Esophagus squamous epithelium (tissue), 5 donors: ENCODE results near the gene ATF1. TPM values are rescaled to one million over a fixed set of nuclear protein-coding genes. Genes with fewer than 3 reads are reported as not detected.

Experiments
- DNase-seq: peaks from one replicate; lab custom pipeline; 2025; lab: John Stamatoyannopoulos, UW
- H3K27ac ChIP-seq, 4 donors: fragments of 200-600 bp; sonication (generic); one replicate each; pipeline ENCODE4 v1.5.1; 2016 to 2019; ENCODE audit warnings: mild to moderate bottlenecking in 1 of 4
- H3K27me3 ChIP-seq, 4 donors: fragments of 200-600 bp; sonication (generic); 1 replicate in 3 of 4; 2 replicates in 1 of 4; pipeline versions ENCODE4 v1.5.1 to v1.6.0; 2017 to 2021; ENCODE audit warnings: antibody characterized with exemption in 1 of 4
- H3K36me3 ChIP-seq, 3 donors: fragments of 200-600 bp; sonication (generic); one replicate each; pipeline ENCODE4 v1.5.1; 2016 to 2019
- H3K4me1 ChIP-seq, 3 donors: fragments of 200-600 bp; sonication (generic); one replicate each; pipeline ENCODE4 v1.5.1; 2017 to 2019
- H3K4me3 ChIP-seq, 4 donors: fragments of 200-600 bp; sonication (generic); 1 replicate in 3 of 4; 2 replicates in 1 of 4; pipeline ENCODE4 v1.5.1; 2016 to 2019; ENCODE audit warnings: mild to moderate bottlenecking in 2 of 4, moderate library complexity in 1 of 4
- H3K9me3 ChIP-seq, 3 donors: fragments of 200-600 bp; sonication (generic); one replicate each; pipeline ENCODE4 v1.5.1; 2016 to 2019
- CTCF ChIP-seq, 6 experiments: fragments of 450-650 bp in 4 of 6; fragments of 200-600 bp in 2 of 6; sonication (generic) in 2 of 6; IDR thresholded peaks; one replicate each; pipeline ENCODE4 v1.5.1; 2016 to 2019; ENCODE audit warnings: antibody characterized with exemption in 6 of 6, mild to moderate bottlenecking in 4 of 6, moderate library complexity in 4 of 6
- POLR2A ChIP-seq, 4 donors: fragments of 450-650 bp; IDR thresholded peaks; one replicate each; pipeline ENCODE4 v1.6.1; 2017; ENCODE audit warnings: antibody characterized with exemption in 4 of 4, mild to moderate bottlenecking in 4 of 4, moderate library complexity in 3 of 4
- WGBS, 2 donors: methylation state at CpG; one replicate each; pipeline ENCODE4 v1.1.5; 2018; 5-methylcytosine and 5-hydroxymethylcytosine counted together
- intact Hi-C: fragments of 100-400 bp; cut with DNase I; formaldehyde crosslinking; loops from one replicate; pipeline ENCODE4 v1.15.0; 2022
- total RNA-seq, 4 donors: library from RNA; depleted of rRNA; stranded (reverse); fragments of >200 nt; gene quantifications; one replicate each; pipeline ENCODE4 v1.1.0, GENCODE V29; 2016
- donor health status: DM: yes; HTN: yes; CAD: no.

The ATF1 gene
- total RNA-seq, 4 donors from 2014 or later, result 5.5 to 20.4 (median 14.3) TPM

DNA sequence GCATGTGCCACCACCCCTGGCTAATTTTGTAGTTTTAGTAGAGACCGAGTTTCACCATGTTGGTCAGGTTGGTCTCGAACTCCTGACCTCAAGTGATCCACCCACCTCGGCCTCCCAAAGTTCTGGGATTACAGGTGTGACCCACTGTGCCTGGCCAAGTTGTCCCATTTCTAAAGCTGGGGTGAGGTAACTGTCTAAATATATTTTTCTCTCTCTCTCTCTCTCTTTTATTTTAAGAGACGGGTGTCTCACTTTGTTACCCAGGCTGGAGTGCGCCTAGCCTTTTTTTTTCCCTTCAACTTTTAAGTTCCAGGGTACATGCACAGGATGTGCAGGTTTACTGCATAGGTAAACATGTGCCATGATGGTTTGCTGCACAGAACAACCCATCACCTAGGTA lies 8.6 kb downstream of the ATF1 start:
- Histone ChIP-seq H3K36me3 (peaks cover 0 to 27% (median 0%) of the 10 kb centered on the region in 3 donors), H3K27ac (no peak overlapping the region), H3K4me1 (peaks cover 0 to 23% (median 0%) of the 10 kb centered on the region in 3 donors), H3K4me3 (no peak overlapping the region), H3K27me3 (no peaks in the 10 kb centered on the region), H3K9me3 (no peaks in the 10 kb centered on the region)
- intact Hi-C loops, result no loop called here
- DNase-seq, result no peak
- TF ChIP-seq POLR2A (IDR thresholded peaks at IDR 0.05) (no peak), CTCF (IDR thresholded peaks at IDR 0.05) (no peak)
- 95 to 96% methylated on average over 5 of the region's 5 CpGs for WGBS, 2 donors

DNA sequence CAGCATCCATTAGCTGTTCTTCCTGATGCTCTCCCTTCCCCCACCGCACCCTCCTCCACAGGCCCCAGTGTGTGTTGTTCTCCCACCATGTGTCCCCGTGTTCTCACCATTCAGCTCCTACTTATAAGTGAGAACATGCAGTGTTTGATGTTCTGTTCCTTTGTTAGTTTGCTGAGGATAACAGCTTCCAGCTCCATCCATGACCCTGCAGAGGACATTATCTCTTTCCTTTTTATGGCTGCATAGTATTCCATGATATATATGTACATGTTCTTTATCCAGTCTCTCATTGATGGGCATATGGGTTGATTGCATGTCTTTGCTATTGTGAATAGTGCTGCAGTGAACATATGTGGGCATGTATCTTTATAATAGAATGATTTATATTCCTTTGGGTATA lies 9.0 kb downstream of the ATF1 start:
- no peaks in the 10 kb centered on the region for H3K27me3 ChIP-seq
- H3K4me1 ChIP-seq, result peaks cover 0 to 20% (median 0%) of the 10 kb centered on the region in 3 donors
- intact Hi-C loops, result no loop called here
- no peak for TF ChIP-seq CTCF (IDR thresholded peaks at IDR 0.05)
- TF ChIP-seq POLR2A (IDR thresholded peaks at IDR 0.05), result no peak
- H3K4me3 ChIP-seq, result no peak overlapping the region
- no peaks in the 10 kb centered on the region for H3K9me3 ChIP-seq
- H3K36me3 ChIP-seq, result peaks cover 0 to 27% (median 0%) of the 10 kb centered on the region in 3 donors
- H3K27ac ChIP-seq, result no peak overlapping the region
- 91 to 96% methylated on average over 2 of the region's 2 CpGs for WGBS, 2 donors
- no peak for DNase-seq

DNA sequence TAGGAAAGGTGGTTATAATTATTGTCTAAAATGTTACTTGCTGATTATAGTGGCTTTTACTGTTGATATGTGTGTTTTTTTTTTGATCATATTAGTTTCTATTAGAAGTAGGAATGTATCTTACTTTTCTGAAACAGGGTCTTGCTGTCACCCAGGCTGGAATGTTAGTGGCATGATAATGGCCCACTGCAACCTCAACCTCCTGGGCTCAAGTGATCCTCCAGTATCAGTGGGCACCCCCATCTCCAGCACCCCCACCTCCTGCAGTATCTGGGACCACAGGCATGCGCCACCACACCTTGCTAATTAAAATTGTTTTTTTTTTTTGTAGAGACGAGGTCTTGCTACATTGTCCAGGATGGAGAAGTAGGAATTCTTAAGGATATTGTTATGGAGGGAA lies 11.3 kb downstream of the ATF1 start:
- H3K36me3 ChIP-seq, result peaks cover 0 to 25% (median 0%) of the 10 kb centered on the region in 3 donors
- DNase-seq, result no peak
- no peaks in the 10 kb centered on the region for H3K27me3 ChIP-seq
- WGBS, 2 donors, result 91 to 92% methylated on average over 2 of the region's 2 CpGs
- H3K9me3 ChIP-seq, result no peaks in the 10 kb centered on the region
- H3K4me3 ChIP-seq, result no peak overlapping the region
- intact Hi-C loops, result no loop called here
- no peak for TF ChIP-seq POLR2A (IDR thresholded peaks at IDR 0.05)
- no peak for TF ChIP-seq CTCF (IDR thresholded peaks at IDR 0.05)
- peaks cover 0 to 7% (median 0%) of the 10 kb centered on the region in 3 donors for H3K4me1 ChIP-seq
- H3K27ac ChIP-seq, result no peak overlapping the region

- H3K27ac ChIP-seq, result no peak overlapping the region
- DNase-seq, result no peak
- H3K36me3 ChIP-seq, result peaks cover 0 to 27% (median 0%) of the 10 kb centered on the region in 3 donors
- intact Hi-C loops, result no loop called here
- 82 to 84% methylated on average over 9 of the region's 9 CpGs for WGBS, 2 donors
- TF ChIP-seq CTCF (IDR thresholded peaks at IDR 0.05), result no peak
- no peaks in the 10 kb centered on the region for H3K27me3 ChIP-seq
- H3K4me1 ChIP-seq, result peaks cover 0 to 7% (median 0%) of the 10 kb centered on the region in 3 donors
- H3K9me3 ChIP-seq, result no peaks in the 10 kb centered on the region
- H3K4me3 ChIP-seq, result no peak overlapping the region
These were observed 13.1 kb downstream of the ATF1 start for GRCh38 chr12:50776749-50777728.
